PC-9 (cell line): ENCODE data around the gene KCNA10.

Experiments
- EZH2 ChIP-seq: fragments of 200-600 bp; sonication (generic); IDR thresholded peaks from 2 replicates; pipeline ENCODE4 v1.8.0; 2017; ENCODE audit warnings: antibody characterized with exemption, low read depth
- TF ChIP-seq, protein P1 (sequence below): fragments of 200-600 bp; sonication (generic); conservative IDR thresholded peaks from 2 replicates; pipeline ENCODE4 v1.6.1; 2017; ENCODE audit warnings: mixed run types, antibody characterized with exemption, mild to moderate bottlenecking, moderate library complexity

DNA sequence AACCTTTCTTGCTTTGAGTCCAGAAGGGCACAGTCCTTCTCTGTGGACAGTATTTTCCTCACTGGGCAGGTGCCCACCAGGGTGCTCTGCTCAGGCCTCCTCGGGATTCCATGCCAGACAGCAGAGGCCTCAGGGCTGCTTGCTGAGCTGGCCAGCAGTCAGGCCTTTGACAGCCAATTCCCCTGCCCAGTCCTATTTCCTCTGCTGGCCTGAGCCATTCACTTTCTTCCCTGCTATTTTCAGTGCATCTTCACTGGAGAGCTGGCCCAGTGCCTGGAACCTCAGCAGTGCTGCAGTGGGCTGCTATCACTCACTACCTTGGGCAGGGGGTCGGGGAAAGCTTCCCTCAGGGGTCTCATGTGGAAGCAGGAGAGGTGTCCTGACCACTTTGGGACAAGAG lies 33.2 kb downstream of the KCNA10 start:
- TF ChIP-seq, protein P1, sequence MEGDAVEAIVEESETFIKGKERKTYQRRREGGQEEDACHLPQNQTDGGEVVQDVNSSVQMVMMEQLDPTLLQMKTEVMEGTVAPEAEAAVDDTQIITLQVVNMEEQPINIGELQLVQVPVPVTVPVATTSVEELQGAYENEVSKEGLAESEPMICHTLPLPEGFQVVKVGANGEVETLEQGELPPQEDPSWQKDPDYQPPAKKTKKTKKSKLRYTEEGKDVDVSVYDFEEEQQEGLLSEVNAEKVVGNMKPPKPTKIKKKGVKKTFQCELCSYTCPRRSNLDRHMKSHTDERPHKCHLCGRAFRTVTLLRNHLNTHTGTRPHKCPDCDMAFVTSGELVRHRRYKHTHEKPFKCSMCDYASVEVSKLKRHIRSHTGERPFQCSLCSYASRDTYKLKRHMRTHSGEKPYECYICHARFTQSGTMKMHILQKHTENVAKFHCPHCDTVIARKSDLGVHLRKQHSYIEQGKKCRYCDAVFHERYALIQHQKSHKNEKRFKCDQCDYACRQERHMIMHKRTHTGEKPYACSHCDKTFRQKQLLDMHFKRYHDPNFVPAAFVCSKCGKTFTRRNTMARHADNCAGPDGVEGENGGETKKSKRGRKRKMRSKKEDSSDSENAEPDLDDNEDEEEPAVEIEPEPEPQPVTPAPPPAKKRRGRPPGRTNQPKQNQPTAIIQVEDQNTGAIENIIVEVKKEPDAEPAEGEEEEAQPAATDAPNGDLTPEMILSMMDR = no peak
- no peak for TF ChIP-seq EZH2
